ENCODE results near the gene B3GALNT1.

Gene B3GALNT1, protein sequence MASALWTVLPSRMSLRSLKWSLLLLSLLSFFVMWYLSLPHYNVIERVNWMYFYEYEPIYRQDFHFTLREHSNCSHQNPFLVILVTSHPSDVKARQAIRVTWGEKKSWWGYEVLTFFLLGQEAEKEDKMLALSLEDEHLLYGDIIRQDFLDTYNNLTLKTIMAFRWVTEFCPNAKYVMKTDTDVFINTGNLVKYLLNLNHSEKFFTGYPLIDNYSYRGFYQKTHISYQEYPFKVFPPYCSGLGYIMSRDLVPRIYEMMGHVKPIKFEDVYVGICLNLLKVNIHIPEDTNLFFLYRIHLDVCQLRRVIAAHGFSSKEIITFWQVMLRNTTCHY

DNA sequence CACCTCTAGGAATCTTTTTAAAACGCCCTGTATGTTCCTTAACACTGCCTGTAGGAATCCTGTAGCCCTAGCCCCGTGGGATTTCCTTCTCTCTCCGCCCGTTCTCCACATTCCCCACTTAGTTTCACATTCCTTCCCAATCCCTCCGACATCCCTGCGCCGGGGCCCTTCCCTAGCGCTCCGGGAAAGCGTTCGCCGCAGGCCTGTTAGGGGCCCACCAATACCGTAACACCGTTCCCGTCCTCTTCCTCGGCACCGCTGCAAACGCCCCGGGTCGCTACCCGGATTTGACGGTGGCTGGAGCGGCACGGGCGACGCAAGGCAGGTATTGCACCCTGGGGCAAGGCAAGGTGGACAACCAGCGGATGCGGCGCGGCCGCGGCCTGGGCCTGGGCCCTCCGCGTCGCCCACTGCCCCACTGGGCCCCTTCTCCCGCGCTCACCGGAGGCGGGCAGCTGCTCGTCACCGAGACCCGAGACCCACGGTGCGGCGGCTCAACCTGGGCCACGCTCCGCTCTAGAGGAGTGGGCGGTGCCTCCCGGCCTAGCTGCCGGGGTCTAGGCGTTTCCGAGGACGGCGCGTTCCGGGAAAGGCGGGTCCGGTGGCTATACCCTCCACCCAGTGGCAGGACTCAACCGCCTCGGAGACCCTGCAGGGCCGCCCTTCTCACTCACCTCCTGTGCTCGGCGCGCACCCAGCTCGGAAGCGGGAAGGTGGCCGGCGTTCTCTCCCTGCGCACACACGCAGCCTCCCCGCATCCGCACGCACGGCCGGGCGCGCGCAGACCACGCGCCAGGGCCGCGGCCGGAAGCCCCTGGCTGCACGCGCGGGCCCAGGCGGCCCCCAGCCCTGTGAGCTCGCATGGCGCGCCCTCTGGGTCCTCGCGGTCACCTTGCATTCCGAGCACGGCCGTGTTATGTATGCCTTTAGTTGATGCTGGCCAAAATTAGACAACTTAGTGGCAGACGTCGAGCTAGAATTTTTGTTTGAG lies at the start of gene B3GALNT1:
TSS of gene B3GALNT1 (minus strand) at position 789 of the 991 bp plus-strand sequence. CDS start 18,595 bp downstream, outside the sequence.
- peak; percentile 71 for DNase-seq

DNA sequence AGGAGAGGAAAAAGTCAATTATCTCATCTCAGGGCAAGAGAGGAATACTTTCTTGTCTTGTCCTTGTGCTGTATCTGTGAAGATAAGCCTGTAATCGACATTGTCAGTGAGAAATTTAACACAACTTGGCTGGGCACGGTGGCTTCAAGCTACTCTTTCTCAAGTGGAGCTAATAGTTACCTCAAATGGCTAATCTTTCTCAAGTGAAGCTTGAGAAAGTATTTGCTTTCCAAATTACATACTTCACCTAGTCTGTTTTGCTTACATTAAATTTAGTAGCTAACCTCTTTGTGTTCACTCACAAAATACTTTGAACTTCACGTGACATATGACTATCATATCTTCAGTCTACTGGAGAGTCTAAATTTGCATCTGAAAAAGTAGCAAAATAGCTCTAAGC lies 48.3 kb upstream of the B3GALNT1 start:
- no peak for DNase-seq

DNA sequence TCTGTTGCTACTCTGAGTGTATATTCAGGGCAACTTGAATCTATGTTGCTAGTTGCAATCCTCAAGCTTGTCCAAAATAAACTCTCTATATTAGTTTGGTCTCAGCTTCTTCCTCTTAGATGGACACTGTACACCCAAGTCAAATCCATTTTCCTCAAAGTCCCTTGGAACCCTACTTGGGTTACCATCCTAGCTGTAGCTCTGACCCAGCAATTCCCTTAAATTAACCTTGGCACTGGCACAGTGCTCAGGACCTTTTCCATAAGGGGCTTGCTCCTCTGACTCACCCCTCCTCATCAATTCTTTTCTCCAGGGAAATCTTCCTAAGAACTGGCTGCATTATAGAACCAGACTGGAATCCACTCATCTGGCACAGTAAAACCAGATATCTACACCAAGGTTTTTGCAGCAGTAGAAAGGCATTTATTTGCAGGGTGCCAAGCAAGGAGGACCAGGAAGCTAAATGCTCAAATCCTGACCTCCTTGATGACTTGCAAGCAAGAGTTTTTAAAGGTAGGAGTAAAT lies 44.9 kb upstream of the B3GALNT1 start:
- no peak for DNase-seq

DNA sequence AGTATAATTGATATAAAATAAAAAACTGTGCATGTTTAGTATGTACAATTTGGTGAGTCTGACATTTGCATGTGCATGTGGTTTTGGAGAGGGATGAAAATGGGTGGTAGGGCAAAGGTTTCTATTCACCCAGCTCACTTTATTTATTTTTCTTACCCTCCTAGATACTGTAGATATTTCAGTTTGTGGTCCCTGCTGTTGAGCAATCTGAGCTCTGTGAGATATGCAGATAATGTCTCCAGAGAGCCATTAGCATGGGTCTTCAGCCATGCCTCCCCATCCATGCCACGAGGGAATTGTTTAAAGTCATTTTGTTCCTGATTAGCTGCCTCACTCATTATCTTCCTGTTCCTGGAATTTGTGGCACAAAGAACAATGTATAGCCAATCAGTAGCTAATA lies 44.4 kb upstream of the B3GALNT1 start:
- peak; percentile 53 for DNase-seq

DNA sequence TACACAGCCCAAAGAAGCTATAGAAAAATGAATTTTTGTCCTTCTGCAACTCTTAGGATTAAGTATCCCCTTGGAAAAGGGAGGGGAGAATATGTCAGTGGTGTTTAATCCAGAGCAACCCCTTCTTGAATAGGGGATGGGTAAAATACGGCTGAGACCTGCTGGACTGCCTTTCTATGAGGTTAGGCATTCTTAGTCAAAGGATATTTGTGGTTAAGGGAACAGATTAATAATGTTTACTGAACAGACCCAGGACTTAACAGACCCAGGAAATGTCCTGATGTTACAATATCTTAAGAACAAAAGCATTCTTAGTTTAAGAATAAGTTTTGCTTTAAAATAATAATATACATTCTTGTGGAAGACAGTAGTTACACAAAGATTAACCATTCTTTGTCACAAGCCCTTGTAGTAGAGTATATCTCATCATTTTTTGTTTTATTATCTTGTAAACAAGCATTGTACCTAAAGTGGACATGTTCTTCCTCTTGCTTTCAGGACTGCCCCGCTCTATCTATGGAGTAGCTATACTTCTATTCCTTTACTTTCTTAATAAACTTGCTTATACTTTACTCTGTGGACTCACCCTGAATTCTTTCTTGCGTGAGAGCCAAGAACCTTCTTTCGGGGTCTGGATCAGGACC lies 43.8 kb upstream of the B3GALNT1 start:
- peak; percentile 13 for DNase-seq

DNA sequence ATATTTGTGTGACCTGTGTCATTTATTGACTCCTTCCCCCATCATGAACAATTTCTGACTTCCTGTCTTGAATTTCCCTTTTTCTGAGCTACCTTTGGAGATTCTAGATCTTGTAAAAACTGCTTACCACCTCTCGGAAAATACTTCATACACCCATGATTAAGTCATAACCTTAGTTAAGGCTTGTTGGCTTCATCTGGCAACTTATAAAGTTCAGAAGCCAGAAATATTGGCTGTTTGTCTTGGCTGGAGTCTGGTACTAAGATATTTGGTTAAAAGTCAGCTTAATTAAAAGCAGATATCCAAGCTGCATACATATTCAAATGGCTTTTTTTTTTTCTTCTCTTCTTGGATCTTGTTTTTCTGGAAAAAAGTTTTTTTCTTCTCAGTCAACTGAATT lies 37.3 kb upstream of the B3GALNT1 start:
- peak; percentile 8 for DNase-seq

DNA sequence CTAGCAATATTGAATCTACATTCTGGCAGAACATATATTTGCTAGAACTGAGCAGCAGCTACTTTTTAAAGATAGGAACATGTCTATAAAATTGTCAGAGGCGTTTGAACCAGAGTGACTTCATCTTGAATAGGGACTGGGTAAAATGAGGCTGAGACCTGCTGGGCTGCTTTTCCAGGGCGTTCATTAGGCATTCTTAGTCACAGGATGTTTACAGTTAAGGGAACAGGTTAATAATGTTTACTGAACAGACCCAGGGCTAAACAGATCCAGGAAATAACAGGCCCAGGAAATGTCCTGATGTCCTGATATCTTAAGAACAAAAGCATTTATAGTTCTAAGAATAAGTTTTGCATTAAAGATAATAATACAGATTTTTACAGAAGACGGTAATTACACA lies 34.5 kb upstream of the B3GALNT1 start:
- DNase-seq = no peak

DNA sequence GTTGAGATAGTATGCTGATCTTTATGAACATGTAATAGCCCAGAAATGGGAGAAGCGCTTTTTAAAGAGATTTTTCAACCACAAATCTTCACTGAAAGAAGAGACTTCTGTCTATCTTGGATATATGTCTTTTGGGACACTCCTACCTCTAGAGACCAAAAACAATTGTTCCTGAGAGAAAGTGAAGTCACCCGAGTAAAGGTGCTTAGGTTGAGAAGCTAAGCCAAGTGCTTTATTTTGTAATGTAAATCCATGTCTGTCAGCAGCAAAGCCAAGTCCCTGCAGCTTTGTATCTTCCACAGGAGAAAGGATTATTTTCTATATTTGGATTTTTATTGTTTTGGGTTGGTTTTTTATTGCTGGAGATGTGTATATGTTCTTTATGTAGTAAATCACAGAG lies 32.1 kb upstream of the B3GALNT1 start:
- no peak for DNase-seq

DNA sequence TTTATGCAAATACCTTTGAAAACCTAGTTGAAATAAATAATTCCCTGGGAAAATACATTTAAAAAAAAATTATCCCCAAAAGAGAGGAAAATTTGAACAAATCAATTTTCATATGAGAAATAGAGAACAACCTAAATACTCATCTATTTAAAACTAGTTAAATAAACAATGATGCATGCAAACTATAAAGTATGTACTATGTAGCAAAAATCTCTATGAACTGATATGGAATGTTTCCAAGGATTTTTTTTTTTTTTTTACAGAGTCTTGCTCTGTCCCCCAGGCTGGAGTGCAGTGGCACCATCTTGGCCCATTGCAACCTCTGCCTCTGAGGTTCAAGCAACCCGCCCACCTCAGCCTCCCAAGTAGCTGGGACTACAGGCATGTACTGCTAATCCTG lies 27.2 kb upstream of the B3GALNT1 start:
- no peak for DNase-seq

DNA sequence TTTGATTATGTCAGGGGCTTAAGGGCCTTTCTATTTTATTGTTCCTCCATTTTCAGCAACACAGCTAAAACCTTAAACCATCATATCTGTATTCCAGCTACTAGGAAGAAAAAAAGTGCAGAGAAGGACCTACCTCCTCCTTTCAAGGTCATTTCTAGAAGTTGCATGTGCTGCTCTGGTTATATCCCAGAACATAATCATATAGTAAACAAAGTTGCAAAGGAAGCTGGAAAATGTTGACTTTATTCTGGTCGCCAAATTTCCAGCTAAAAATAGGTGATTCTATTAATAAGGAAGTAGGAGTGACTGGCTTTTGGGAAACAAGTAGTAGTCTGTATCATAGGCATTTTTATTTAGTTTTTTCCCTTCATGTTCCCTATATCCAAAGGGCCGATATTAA lies 21.3 kb upstream of the B3GALNT1 start:
- no peak for DNase-seq

DNA sequence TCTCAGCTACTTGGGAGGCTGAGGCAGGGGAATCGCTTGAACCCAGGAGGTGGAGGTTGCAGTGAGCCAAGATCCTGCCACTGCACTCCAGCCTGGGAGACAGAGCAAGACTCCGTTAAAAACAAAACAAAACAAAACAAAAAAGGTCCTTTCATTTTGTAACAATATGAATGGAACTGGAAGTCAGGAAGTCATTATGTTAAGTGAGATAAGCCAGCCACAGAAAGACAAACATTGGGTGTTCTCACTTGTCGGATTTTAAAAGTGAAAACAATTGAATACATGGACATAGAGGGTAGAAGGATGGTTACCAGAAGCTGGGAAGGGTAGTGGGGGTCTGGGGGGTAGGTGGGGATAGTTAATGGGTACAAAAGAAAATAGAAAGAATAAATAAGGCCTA lies 12.5 kb upstream of the B3GALNT1 start:
- no peak for DNase-seq

DNA sequence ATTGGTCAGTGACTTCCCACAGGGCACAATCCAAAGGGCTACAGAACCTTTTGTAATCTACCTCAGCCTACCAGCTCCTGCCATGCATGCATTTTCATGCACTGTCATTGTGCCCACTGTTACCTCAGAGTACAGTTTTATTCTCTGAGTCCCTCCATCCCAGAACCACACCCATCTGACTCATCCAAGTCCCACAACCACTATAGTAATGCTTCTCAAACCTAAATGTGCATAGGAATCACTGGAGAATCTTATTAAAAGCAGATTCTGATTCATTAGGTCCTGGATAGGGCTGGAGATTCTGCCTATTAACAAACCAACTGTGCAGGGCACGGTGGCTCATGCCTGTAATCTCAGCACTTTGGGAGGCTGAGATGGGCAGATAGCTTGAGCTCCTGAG lies 3.7 kb upstream of the B3GALNT1 start:
- DNase-seq = peak; percentile 51

DNA sequence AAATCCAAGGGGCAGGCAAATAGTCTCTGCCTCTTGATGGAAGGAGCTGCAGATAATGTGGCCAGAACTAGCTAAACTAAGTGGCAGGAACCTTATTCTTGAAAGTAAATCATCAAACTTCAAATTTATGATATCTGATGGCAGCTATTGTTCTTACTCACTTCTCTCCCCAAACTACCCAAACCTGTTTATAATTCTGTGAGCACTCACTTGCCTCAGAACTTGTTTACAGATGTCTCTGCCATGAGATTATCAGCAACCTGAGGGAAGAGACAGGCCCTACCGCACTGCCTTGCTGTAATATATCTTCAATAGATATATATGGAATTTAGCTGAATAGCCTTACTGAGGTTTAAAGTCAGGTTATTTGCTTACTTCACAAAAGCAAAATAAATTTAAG lies 2.2 kb upstream of the B3GALNT1 start:
- no peak for DNase-seq

DNA sequence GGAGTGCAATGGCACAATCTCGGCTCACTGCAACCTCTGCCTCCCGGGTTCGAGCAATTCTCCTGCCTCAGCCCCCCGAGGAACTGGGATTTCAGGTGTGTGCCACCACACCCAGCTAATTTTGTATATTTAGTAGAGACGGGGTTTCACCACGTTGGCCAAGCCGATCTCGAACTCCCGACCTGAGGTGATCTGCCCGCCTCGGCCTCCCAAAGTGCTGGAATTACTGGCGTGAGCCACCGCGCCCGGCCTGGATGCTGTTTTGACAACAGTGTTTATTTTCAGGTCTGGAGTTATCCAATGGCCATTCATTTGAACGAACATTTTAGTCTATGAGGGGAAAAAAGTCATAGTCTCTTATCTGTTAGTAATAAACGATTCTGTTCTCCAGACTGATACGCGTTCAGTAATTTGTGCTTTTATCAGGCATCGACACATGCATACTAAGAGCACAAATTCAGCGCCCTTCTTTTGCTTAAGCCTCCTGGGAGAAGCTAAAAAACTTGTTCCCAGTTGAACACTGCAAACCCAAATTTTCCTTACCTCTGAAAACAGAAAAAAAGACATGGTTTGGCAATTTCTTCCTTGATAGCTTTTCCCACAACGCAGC lies 1.3 kb downstream of the B3GALNT1 start:
- no peak for DNase-seq

DNA sequence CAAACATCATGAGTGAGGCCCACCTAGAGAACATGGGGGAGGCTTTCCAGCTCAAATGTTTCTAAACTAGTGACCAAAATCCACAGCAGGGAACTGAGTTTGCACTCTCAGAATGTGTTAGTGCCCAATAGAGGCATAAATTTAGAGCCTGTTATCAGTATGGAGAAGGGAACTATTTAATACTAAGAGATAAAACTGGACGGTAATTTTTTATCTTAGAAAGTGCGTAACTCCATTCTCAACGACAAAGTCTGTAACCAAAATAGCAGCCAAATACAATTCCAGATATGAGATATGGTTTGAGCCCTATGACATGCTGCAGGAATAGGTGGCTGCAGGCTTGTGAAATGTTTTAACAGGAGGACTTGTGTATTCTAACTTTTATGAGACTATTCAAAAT lies 3.5 kb downstream of the B3GALNT1 start:
- DNase-seq = no peak

DNA sequence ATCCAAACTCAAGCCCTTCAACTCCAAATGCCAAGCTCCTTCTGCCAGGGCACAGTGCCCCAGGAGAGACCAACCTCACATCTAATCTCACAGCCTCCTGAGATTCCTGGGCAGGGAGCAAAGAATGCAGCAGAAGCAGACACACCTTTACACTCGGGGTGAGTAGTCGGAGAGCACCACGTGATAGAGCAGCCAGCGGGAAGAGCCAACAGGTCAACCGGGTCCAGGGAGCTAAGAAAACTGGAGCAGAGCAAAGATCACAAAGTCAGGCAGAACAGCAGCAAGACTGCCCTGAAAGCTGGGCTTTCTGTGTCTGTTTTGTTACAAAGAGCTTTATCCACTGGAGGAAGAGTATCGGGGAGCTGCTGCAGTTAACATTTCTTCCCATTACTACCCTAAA lies 4.2 kb downstream of the B3GALNT1 start:
- no peak for DNase-seq

DNA sequence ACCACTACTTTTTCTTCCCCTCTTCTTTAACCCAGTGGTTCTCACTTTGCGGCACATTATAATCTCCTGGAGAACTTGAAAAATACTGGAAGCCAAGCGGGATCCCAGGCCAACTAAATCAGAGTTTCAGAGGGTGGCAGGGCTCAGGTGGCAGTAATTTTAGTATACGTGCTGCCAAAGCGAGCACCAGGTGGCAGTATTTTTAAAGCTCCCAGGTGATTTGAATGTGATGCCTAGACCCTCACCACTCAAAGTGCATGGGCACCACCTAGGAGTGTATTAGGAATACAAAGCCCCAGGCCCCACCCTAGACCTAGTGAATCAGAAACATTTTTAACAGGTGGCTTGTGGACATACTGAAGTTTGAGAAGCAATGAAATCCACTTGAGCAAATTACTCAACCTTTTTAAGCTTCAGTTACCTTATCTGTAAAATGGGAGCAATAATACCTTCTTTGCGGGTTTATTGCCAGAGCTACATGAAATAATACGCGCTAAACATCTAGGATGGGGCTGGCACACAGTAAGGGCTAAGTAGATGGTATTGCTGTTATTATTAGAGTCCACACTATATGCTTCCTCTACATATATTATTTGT lies 8.3 kb downstream of the B3GALNT1 start:
- no peak for DNase-seq

DNA sequence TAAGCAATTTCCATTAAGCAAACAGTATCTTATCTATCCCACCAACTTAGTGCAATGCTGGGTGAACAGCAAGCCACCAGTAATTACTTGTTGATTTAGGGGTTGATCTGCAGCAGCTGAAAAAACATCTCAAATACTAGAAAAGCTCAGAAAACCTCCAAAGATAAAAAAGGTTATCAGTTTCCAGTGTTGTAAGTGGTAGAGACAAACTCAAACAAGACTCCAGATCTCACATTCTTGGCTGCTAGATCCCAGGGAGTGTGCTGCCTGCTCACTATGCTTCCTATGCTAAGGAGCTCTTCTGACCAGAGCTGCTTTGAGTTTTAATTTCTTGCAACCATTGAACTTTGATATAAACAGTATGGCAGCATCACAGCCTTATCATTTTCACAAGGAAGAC lies 11.3 kb downstream of the B3GALNT1 start:
- no peak for DNase-seq

DNA sequence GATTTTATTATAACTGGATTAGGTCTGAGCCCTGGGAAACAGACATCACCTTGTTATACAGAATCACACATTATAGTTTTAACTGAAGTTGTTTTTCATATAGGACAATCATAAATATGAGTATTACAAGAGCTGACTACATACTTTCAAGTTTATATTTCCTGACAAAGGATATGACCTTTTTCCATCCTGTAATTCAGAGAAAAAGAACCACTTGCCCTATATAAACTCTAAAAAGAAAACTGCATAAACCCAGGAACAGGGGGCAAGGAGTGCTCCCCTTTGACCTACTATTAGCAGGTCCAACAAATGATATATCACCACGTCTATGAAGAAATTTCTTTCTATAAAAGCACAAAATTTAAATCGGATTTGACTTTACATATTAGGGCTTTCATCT lies 20.9 kb downstream of the B3GALNT1 start:
- no peak for DNase-seq

DNA sequence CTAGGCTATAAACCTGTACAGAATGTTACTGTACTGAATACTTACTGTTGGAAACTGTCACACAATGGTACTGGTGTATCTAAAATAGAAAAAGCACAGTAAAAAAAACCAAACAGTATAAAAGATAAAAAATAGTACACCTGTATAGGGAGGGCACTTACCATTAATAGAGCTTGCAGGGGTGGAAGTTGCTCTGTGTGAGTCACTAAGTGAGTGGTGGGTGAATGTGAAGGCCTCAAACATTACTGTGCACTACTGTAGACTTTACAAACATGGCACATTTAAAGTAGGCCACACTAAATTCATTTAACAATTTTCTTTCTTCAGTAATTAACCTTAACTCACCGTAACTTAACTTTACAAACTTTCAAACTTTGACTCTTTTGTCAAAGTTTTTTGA lies 22.0 kb downstream of the B3GALNT1 start:
- DNase-seq = no peak

DNA sequence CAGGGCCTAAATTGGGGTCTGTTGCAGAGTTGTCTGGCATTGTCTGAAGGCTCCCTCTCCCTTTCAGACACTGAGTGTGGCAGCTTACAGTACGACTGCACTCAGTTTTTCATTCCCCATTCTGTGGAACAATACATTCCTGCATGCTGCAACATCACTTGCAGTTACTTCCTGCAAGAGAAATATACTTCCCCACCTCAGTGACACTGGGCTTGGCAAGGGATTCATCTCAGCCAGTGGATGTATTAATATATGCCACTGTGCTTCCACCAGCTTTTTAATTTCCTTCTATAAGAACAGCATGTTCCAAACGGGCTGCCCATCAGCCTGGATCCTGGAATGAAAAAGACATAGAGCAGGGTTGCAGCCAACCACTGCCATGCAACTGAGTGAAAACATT lies 23.1 kb downstream of the B3GALNT1 start:
- no peak for DNase-seq

DNA sequence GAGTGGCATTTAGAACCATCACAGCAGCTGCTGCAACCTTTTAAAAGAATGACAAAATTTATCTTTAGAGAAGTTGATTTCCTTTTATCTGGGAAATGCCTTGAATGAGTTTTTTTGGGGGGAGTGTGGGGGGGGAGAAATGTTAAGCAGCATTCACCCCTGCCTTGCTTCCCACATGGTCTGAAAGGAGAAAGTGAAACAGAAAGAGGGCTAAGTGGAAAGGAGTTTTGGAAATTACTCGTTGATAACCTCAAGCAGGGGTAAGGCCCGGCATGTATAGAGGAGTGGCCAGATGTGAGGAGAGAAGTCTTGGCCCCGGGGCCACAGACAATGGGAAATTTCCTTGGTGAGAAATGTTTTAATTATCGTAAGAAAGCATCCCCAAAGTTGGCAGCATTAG lies 23.5 kb downstream of the B3GALNT1 start:
- DNase-seq = no peak
